Measurements from ENCODE around the gene MCRS1. TPM values are rescaled to one million over a fixed set of nuclear protein-coding genes. Genes with fewer than 3 reads are reported as not detected.

MCRS1 gene
- total RNA-seq, 4 donors from 2014 or later = 42.4 to 73.6 (median 61.1) TPM

DNA sequence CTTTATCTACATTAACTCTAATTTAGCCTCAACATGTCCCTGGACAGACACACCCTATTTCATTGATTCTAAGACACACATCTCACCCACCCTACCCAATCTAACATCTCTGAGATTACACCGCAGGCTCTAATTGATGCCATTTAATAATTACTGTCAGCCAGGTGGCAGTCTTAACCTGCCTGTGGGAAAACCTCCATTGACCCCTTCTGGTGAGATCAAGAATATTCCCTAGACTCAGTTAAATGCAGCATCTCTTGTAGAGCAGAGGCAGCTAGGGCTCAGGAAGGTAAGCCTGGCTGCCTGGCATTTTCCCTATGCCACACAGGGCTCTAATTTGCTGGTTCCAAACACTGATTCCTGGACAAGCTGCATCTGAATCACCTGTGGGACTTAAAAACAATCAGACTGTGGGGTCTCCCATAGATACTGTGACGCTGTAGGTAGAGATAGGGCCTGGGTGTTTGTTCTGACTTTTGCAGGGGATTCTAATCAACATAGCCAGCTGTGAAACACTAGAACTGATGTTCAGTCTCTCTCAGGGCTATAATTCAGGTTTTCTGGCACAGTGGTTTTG is 14.3 kb downstream of the MCRS1 start:
- no peak for DNase-seq (ENCODE audit: low spot score in 2 of 2)
- 21% methylated on average over 1 of the region's 2 CpGs for WGBS
- TF ChIP-seq EP300 (IDR thresholded peaks at IDR 0.05) = no peak
- TF ChIP-seq POLR2AphosphoS5 (IDR thresholded peaks at IDR 0.05) = no peak
- TF ChIP-seq CTCF (IDR thresholded peaks at IDR 0.05) = peak in 1 of 2 donors; percentile 30

GRCh38 chr12:49552899-49553298 is 15.0 kb downstream of the MCRS1 start:
- TF ChIP-seq EP300 (IDR thresholded peaks at IDR 0.05) (no peak), POLR2A (IDR thresholded peaks at IDR 0.05) (no peak), CTCF (IDR thresholded peaks at IDR 0.05) (no peak), POLR2AphosphoS5 (IDR thresholded peaks at IDR 0.05) (no peak)
- 60% methylated on average over 8 of the region's 8 CpGs for WGBS
- H3K4me1 ChIP-seq = peaks cover 37% of the 10 kb centered on the region
- H3K4me3 ChIP-seq = no peak overlapping the region
- no peaks in the 10 kb centered on the region for H3K9me3 ChIP-seq
- peaks cover 21% of the 10 kb centered on the region for H3K36me3 ChIP-seq
- no peak overlapping the region for H3K27ac ChIP-seq
- DNase-seq (ENCODE audit: low spot score in 2 of 2) = no peak
- peaks cover 21% of the 10 kb centered on the region for H3K27me3 ChIP-seq

More for the DNA sequence above, 14.3 kb downstream of the MCRS1 start:
- Histone ChIP-seq H3K27ac (no peak overlapping the region), H3K4me1 (peaks cover 33% of the 10 kb centered on the region), H3K4me3 (no peak overlapping the region), H3K9me3 (no peaks in the 10 kb centered on the region), H3K27me3 (peaks cover 14% of the 10 kb centered on the region), H3K36me3 (peaks cover 27% of the 10 kb centered on the region)

DNA sequence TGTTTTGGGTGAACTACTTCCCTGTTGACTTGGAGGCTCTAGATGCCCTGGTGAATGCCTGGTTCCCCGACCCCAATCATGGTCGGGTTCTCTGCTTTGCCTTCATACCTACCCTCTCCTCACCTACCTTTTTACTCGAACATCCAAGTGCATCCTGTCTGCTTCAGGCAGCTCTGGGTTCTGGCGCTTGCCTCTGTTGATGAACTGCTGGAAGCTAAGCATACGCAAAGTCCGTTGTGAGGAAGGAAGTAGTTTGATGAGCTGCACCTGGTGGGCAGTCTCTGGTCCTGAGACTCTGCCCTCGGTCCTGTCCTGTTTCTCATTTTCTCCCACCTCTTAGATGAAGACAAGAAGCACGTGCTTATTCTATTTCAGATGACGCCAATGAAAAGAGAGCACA is 15.5 kb downstream of the MCRS1 start:
- Histone ChIP-seq H3K36me3 (peaks cover 16% of the 10 kb centered on the region), H3K9me3 (no peaks in the 10 kb centered on the region), H3K27ac (no peak overlapping the region), H3K4me1 (peaks cover 37% of the 10 kb centered on the region), H3K4me3 (no peak overlapping the region), H3K27me3 (peaks cover 25% of the 10 kb centered on the region)
- TF ChIP-seq POLR2A (IDR thresholded peaks at IDR 0.05) (no peak), POLR2AphosphoS5 (IDR thresholded peaks at IDR 0.05) (no peak), CTCF (IDR thresholded peaks at IDR 0.05) (no peak), EP300 (IDR thresholded peaks at IDR 0.05) (no peak)
- DNase-seq (ENCODE audit: low spot score in 2 of 2) = no peak
- 65% methylated on average over 9 of the region's 9 CpGs for WGBS

DNA sequence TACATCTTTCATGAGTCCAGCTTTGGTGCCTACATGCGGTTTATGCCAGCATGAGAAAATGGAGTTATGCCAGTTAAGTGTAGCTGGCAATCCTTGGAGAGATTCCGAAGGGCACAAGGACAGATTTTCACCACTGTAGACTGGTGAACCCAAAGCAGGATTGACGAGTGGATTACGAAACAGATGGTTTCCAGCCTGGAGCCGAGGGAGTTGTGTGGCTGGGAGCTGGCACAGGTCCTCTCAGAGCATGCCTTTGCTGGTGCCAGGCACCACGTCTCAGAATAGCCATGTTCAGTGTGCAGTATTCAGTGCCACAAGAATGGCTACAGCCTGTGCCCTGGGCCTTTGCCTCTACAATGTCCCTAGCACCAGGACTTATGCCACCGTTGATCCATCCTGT is 15.9 kb downstream of the MCRS1 start:
- no peak overlapping the region for H3K4me3 ChIP-seq
- H3K9me3 ChIP-seq = no peaks in the 10 kb centered on the region
- peaks cover 12% of the 10 kb centered on the region for H3K36me3 ChIP-seq
- 47% methylated on average over 7 of the region's 7 CpGs for WGBS
- peaks cover 30% of the 10 kb centered on the region for H3K27me3 ChIP-seq
- TF ChIP-seq CTCF (IDR thresholded peaks at IDR 0.05) (no peak), EP300 (IDR thresholded peaks at IDR 0.05) (no peak), POLR2A (IDR thresholded peaks at IDR 0.05) (no peak), POLR2AphosphoS5 (IDR thresholded peaks at IDR 0.05) (no peak)
- H3K27ac ChIP-seq = no peak overlapping the region
- peaks cover 37% of the 10 kb centered on the region for H3K4me1 ChIP-seq
- DNase-seq (ENCODE audit: low spot score in 2 of 2) = no peak

- no peak overlapping the region for H3K4me3 ChIP-seq
Measured at GRCh38 chr12:49550693-49551252, 17.2 kb downstream of the MCRS1 start.

More at GRCh38 chr12:49550693-49551252, 17.2 kb downstream of the MCRS1 start:
- TF ChIP-seq EP300 (IDR thresholded peaks at IDR 0.05) (no peak), POLR2A (IDR thresholded peaks at IDR 0.05) (no peak), POLR2AphosphoS5 (IDR thresholded peaks at IDR 0.05) (no peak), CTCF (IDR thresholded peaks at IDR 0.05) (no peak)
- 83% methylated on average over 5 of the region's 6 CpGs for WGBS
- Histone ChIP-seq H3K36me3 (no peaks in the 10 kb centered on the region), H3K4me1 (peaks cover 37% of the 10 kb centered on the region), H3K27me3 (peaks cover 33% of the 10 kb centered on the region), H3K9me3 (no peaks in the 10 kb centered on the region), H3K27ac (no peak overlapping the region)
- no peak for DNase-seq (ENCODE audit: low spot score in 2 of 2)
